ENCODE data around the gene WDFY4.

Gene WDFY4

DNA sequence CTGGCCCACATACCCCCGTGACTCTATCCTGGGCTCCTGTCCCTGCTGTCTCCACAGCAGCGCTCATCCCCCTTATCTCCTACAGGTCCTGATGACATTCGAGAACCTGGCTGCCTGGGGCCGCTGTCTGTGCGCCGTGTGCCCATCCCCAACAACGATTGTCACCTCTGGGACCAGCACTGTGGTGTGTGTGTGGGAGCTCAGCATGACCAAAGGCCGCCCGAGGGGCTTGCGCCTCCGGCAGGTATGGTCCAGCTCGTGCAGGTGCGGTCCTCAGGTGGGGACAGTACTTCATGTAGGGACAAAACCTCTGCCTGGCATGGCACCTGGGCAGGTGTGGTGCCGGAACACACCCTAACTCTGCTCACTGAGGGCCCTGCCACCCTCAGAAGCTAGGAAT is 285.4 kb downstream of the WDFY4 start:
- no peak for DNase-seq (ENCODE audit: low read depth in 2 of 3, low spot score in 2 of 3)

DNA sequence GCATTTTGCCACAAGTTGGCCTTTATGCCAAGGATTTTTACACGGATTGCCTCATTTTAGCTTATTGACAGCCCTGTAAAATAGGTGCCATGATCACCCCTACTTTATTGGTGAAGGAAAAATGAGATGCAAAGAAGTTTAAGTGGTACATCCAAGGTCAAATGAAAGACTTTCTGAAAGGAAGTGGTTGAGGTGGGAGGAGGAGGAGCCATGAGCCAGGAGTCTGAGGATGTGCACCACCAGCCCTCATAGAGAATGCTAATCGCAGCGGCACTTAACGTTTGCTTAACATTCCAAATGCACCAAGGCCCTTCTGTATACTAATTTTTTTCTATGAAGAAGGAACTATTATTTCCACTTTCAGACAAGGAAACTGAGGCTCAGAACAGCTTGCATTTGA is 286.0 kb downstream of the WDFY4 start:
- no peak for DNase-seq (ENCODE audit: low read depth in 2 of 3, low spot score in 2 of 3)

DNA sequence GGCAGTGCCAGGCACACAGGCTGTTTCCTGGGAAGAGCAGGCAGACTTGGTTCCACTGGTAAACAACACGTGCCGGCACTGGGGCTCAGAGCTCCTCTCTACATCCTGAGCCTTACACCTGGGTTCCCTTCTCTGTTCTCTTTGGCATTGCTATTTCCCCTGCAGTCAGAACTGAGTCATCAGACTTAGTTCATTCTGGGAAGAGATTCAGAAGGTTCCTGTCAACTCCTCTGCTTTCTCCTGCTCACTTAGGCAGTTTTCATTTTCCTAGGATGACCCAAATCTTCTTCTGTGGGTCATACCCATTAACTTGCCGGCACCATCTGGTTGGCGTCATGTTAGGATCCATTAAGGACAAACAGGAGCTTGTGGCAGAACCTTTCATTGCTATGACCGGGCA is 288.4 kb downstream of the WDFY4 start:
- DNase-seq (ENCODE audit: low read depth in 2 of 3, low spot score in 2 of 3), result no peak

DNA sequence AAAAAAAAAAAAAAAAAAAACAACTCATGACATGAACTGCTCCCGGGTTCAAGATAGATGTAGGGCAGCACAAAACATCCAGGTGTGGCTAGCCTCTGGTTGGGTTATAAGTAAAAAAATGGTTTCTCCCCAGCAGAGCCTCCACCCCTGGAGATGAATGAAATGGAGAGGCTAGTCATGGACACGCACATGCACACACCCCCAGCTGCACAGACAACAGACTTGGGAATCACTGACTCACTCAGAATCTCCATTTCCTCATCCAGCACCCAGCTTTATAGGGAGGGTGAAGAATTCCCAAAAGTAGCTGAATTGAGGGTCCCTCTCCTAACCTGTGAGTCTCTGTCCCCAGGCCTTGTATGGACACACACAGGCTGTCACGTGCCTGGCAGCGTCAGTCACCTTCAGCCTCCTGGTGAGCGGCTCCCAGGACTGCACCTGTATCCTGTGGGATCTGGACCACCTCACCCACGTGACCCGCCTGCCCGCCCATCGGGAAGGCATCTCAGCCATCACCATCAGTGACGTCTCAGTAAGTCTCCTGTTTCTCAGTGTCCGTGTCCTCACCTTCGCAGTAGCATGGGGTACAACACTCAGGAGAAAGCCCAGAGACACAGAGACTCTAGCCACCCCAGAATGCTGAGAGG is 290.0 kb downstream of the WDFY4 start:
- DNase-seq (ENCODE audit: low read depth in 2 of 3, low spot score in 2 of 3), result no peak

DNA sequence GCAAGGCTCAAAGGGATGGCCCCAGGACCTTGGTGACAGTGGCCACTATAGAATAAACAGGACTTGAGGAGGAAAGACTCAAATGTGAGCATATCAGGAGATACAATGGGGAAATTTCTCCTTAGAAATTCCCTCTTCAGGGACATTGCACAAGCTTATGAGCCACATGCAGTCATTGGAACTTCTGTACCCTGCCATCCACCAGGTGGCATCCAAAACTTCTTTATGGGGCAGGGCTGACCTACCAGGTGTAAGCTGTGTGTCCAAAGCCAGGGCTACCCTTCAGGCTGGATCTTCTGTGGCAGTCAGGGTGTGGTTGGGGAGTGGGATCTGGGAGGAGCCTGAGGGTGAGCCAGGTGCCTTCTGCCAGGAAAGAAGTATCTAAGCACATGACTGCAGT is 291.5 kb downstream of the WDFY4 start:
- DNase-seq (ENCODE audit: low read depth in 2 of 3, low spot score in 2 of 3), result no peak

DNA sequence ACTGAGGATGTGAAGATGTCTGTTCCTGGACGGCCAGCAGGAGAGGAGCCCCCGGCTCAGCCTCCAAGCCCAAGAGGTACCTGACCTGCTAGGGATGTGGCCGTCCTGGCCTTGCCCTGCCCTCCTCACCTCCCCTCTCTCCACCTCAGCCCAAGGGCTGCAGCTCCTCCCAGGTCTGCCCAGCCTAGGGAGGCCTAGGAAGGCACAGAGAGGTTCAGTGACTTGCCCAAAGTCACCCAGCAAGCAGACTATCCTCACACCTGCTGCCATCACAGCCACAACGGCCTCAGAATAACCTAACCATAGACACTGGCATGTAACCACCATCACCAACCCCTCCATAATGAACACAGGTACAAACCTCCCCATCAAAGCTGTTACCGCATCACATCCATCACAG is 293.6 kb downstream of the WDFY4 start:
- DNase-seq (ENCODE audit: low read depth in 2 of 3, low spot score in 2 of 3), result no peak

DNA sequence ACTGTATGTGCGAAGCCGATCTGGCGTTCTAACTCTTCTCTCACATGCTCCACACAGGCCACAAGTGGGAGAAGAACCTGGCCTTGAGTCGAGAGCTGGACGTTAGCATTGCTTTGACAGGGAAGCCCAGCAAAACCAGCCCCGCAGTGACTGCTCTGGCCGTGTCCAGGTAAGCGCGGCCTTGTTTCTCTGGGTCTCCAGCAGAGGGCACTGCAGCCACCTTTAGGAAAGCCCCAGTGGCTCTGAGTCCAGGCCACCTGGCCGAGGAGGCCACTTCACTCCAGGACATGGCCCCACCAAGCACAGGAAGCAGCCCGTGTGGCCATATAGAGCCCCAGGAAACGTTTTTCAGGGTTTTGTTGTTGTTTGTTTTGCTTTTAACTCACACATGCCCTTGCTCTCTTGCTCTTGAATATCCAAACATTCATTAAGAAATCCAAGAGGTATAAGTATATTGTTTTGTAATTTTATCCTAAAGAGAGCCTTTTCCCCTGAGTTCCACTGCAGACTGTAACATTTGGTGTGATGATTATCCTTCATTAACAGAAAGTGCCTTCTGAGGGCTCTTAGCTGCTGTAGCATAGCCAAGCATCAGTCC is 296.7 kb downstream of the WDFY4 start:
- peak; percentile 10 to 18 (median 13) for DNase-seq (ENCODE audit: low read depth in 2 of 3, low spot score in 2 of 3)

DNA sequence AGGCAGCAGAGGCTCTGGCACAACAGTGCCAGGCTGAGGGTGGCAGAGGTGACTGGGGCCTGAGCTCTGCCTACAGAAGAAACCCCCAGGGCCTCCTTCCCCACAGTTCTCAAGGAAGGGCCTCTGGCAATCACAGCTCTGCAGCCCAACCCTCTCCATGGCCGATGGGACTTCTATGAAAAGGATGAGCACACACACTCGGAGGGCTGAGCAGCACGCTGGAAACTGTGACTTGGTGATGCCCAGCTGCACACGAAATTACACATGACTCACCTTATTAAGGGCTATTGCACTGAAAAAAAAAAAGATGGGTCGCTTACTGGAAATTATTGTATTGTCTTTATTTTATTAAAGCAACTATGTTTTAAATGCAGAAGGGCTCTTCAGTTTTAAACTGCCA is 297.9 kb downstream of the WDFY4 start:
- no peak for DNase-seq (ENCODE audit: low read depth in 2 of 3, low spot score in 2 of 3)

DNA sequence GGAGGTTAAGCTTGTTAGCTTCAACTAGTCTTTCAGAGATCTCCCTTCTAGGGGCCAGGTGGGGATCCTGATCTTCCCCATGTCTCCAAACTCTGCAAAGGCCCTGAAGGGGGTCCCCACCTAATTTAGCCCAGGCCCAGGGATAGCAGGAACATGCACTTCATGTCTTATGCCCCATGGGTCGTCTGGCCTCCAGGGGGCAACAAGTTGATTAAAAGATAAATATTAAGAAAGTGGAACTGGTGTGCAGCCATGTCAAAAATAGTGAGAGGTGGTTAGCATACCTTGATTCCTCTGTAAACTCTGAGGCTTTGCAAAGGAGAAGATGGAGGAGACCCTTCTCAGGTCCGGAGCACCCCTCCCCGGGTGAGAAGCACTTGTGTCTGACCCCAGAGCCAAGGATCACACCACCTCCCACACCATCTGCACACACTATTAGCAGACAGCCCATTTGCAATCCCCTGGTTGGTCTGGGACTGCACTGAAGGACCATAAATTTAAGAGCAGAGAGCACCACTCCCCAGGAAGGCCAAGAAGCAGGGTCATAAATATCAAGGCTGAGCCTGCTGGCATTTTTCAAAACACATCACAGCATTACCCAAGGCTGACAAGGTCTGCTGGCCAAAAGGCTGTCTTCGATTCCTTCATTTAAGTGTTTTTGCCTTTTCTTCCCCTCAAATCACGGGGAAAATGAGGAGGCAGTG is 299.1 kb downstream of the WDFY4 start:
- DNase-seq (ENCODE audit: low read depth in 2 of 3, low spot score in 2 of 3), result no peak

DNA sequence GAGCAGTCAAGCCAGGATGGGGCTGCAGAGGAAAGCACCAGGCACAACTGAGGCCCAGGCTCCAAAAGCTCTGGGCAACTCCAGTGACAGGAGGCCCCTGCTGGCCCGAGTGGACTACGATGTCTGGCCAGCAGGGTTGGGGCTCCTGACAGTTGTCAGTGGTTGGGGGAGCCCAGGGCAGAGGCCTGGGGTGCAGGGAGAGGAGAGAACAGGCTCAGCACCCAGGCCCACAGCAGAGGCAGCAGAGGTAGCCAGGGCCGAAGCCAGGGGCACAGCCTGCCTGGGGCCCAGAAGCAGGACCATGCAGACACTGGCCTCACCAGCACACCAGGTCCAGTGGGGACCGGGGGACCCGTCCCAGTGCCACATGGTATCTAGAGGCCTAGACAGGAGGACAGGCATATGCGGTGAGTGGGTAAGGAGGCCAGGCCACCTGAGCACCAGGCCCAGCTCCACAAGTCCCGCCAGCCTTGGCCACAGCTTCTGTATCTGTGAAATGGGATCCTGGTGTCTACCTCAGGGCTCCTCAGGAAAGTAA is 301.0 kb downstream of the WDFY4 start:
- no peak for DNase-seq (ENCODE audit: low read depth in 2 of 3, low spot score in 2 of 3)

DNA sequence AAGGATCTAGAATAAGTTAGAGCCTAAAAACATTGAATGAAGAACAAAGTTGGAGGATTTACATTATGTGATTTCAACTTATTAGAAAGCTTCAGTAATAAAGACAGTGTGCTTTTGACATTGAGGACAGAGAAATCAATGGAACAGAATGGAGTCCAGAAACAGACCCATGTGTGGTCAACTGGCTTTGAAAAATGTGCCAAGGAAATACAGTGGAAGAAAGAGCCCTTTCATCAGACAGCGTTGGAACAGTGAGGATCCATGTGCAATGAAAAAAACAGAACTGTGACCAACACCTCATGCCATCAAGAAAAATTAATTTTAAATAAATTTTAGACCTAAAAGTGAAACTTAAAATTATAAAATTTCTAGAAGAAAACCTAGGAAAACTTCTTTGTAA is 305.6 kb downstream of the WDFY4 start:
- no peak for DNase-seq (ENCODE audit: low read depth in 2 of 3, low spot score in 2 of 3)

DNA sequence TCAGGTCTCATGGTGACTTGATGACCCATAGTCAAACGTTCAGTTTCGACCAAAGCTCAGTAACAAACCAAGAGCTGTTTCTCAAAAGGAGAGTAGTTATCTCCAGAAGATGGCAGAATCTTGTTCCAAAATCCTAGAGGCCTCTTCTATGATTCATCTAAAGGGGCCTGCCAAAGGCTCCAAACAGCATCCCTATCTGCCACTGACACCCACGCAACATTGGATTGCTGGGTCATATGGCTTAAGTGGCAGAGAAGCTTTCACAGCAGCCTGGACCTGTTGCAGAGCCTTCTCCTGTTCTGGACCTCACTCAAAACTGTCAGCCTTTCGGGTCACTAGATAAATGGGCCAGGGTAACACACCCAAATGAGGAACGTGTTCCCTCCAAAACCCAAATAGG is 309.0 kb downstream of the WDFY4 start:
- no peak for DNase-seq (ENCODE audit: low read depth in 2 of 3, low spot score in 2 of 3)

DNA sequence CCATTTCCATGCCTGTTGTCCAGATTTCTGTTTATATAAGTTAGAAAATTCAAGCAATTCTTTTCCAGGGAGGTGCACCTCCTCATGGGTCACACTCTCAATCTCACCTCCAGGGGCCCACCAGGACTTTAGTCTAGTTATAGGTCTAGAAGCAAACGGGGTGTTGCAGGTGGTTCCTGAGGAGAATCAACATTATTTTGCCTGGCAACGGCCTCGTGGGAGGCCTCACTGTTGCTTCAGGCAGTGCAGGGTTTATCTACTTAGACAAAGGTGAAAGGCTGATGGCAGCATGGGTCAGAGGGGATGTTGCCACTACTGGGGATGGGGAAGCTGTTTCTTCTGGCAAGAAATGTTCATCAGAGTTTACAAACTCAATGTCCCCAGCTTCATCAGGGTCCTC is 311.7 kb downstream of the WDFY4 start:
- DNase-seq (ENCODE audit: low read depth in 2 of 3, low spot score in 2 of 3), result no peak

DNA sequence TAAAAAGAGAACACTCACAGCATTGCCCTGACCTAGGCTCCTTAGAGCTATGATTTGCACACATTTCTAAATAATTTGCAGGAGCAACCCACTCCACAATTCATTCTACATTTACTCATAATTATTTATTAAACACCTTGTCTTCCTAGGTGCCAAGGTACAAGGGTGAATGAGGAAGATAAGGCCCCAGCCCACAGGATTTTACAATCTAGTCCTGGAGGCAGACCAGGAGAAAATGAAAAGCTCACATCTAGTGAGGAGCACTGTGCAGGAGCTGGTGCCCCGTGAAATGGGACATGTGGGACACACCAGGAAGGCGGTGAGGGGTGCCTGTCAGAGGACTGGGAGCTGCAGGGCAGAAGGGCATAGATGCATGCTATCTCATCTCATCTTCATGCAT is 314.7 kb downstream of the WDFY4 start:
- no peak for DNase-seq (ENCODE audit: low read depth in 2 of 3, low spot score in 2 of 3)

DNA sequence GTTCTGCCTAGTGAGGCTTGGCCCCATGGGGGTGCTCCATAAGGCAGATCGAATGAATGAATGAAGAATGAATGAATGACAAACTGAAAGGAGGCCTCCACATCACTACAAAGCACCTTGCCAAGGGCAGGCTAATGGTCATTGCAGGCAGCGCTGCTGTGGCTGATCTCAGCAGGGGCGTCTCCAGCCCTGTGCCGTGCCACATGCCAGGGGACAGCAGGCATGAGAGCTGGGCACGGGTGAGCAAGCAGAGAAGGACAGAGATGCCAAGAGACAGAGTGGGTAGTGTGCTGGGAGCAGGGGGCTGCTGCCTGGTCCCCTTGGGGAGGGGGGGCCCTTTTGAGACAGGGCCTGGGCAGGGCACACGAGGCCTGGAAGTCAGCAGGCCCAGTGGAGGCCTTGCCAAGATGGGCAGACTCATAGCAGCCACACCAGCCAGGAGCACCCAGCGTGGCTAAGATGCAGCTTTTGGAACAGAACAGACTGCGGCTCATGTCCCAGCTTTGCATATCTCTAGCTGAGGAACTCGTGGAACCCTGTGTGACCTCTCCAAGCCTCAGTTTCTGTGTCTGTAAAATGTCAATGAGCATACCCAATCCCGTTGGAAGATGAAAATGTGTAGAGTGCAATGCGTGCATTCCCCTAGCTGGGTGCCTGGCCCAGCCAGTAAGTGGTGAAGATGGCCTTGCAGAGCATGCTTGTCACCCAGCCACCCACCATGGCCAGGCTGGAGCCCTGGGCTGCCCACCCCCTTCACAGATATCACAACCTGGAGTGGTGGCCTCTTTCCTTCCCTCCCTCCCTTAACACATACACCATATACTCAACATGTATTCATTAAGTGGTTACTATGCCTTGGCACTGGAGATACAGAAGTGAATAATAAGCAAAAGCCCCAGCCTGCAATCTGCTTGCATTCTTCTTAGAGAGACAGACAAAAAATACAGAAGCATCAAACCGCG is 316.0 kb downstream of the WDFY4 start:
- DNase-seq (ENCODE audit: low read depth in 2 of 3, low spot score in 2 of 3), result no peak

DNA sequence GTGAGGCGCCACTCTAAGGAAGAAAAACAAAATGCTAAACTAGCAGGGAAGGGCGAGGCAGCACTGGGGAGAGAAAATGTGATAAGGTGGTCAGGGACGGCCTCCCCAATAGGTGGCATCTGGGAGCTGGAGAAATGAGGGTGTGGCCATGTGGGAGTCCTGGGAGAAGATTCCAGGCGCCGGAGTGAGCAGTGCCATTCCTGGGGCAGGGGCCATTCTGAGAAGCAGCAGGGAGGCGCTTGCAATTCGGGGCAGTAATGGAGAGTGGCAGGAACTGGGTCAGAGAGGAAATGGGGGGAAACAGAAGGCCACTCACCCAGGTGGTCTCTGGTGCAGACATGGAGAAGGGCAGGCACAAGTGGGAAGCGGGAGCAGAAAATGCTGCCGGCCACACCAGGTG is 316.7 kb downstream of the WDFY4 start:
- DNase-seq (ENCODE audit: low read depth in 2 of 3, low spot score in 2 of 3), result no peak

DNA sequence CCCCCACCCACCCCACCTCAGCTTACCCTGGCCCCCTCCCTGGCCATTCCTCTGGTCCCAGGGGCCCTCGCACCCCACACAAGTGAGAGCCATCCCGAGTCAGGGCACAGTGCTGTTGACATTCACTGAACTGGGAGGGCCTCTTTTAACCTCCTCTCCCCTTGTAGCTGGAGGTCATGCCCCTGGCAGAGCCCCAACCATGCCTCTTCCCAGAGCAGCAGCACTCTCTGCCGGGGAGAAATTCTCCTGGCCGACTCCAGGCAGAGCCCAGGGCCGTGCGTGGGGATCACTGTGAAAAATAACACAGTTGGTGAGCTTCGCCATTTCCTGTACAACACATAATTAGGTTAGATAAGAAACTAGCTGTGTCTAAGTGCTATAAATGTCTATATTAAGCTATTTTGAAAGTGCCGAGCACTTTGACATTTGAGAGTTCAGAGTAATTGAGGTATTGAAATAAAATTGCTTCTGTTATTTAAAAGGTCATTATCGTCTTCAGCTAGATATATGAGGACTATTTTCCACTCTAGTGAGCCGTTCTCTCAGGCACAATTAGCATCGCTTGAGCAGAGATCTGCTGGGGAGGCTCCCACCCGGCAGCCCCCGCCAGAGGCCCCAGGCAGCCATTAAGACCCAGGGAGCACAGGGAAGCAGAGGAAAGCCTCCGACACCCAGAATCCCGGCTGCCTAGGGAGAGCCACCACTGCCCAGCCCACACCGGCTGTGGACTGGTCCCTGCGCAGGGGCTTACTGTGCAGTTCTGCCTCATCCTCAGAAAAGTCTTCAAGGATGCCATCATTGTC is 317.4 kb downstream of the WDFY4 start:
- DNase-seq (ENCODE audit: low read depth in 2 of 3, low spot score in 2 of 3), result no peak

DNA sequence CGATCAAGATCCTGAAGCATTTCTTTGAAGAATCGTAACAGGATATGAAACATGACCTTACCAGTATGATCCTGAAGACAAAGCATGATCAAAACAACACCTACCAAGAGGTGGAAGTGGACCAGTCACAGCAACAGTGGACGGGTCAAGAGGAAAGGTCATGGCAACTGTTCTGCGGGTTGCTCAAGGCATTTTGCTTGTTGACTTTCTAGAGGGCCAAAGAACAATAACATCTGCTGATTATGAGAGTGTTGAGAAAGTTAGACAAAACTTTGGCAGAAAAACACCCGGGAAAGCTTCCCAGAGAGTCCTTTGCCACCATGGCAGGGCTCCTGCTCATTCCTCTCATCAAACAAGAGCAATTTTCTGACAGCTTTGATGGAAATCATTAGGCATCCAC is 320.6 kb downstream of the WDFY4 start:
- no peak for DNase-seq (ENCODE audit: low read depth in 2 of 3, low spot score in 2 of 3)

DNA sequence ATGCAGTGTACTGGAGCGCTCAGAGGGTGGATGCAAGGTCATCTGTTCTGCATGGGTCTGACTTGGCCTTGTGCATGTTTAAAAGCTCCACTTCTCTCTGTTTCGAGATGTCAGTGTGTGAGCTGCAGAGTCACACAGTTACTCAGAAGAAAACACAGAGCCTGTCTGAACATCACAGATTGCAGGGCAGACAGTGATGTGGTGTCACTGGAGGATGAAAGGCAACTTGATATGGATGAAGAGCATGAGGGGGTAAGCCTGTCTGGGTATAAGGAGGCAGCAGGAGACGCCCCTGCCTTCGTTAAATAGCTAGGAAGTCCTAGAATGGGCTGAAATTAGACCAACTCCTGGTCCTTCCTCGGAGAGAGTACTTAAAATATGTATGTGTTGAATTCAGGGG is 322.5 kb downstream of the WDFY4 start:
- DNase-seq (ENCODE audit: low read depth in 2 of 3, low spot score in 2 of 3), result no peak

DNA sequence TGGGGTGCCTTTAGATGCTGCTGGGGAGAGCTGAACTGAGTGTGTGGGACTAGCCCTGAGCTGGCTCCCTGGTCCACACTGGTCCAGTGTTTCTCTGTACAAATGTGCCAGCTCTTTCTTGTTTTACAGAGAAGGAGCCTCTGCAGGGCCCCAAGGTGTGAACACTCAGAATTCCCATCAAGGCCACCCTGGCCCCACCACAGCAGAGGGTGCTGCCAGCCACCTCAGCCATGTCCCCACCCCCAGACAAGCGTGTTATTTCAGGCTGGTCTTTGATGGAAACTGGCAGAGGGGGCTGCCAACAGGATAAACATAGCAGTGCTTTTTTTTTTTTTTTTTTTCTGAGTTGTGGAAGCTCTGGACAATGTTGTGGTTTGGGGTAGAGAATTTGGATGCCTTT is 323.4 kb downstream of the WDFY4 start:
- no peak for DNase-seq (ENCODE audit: low read depth in 2 of 3, low spot score in 2 of 3)
